GM12878 (cell line): Measurements from ENCODE around the gene GDNF. TPM values are rescaled to one million over a fixed set of nuclear protein-coding genes. Genes with fewer than 3 reads are reported as not detected.

ENCODE experiments used
- ATAC-seq: fragments of 200-7000 bp; cut with Tn5 transposase; 3 replicates; pipeline ENCODE4 v1.9.1; 2020; ENCODE audit warnings: mild to moderate bottlenecking, moderate library complexity
- BruUV-seq: library from RNA; stranded (reverse); fragments of 400-500 nt; replicated peaks from 2 replicates; lab custom pipeline; 2021; lab: Mats Ljungman, UMichigan
- CTCF ChIA-PET: fragments of 300-600 bp; sonication (Branson Sonifier 250); formaldehyde crosslinking; extraction: SDS; loops from one replicate; lab custom pipeline; 2021; ENCODE audit warnings: inconsistent platforms; lab: Yijun Ruan, JAX
- POLR2A ChIA-PET: fragments of 350-600 bp; formaldehyde crosslinking; extraction: SDS; loops from one replicate; lab custom pipeline; 2021; ENCODE audit warnings: inconsistent platforms; lab: Charles Lee
- RAD21 ChIA-PET: fragments of 300-600 bp; sonication (Branson Sonifier 250); formaldehyde crosslinking; loops from one replicate; lab custom pipeline; 2023; ENCODE audit warnings: antibody characterized with exemption; ENCODE audit not compliant: unreplicated experiment; lab: Charles Lee
- SMC1A ChIA-PET: fragments of 300-600 bp; sonication (Branson Sonifier 250); formaldehyde crosslinking; loops from one replicate; lab custom pipeline; 2023; ENCODE audit not compliant: unreplicated experiment, uncharacterized antibody; lab: Charles Lee
- DNase-seq: peaks from one replicate; pipeline ENCODE4 v3.0.0-alpha.2; 2011; ENCODE audit warnings: low read depth, low spot score
- FAIRE-seq: peaks from 3 replicates; lab custom pipeline; 2011; peaks lifted over from hg19 to GRCh38; lab: Jason Lieb, UNC
- H2AFZ ChIP-seq: 2 replicates; pipeline ENCODE4 v1.6.0; 2011; ENCODE audit warnings: low read depth, low read length, control low read depth; ENCODE audit not compliant: control insufficient read depth
- H3K27ac ChIP-seq: 2 replicates; pipeline ENCODE4 v1.5.1; 2011; ENCODE audit warnings: control low read depth; ENCODE audit not compliant: control insufficient read depth, insufficient read depth
- H3K27me3 ChIP-seq, 2 experiments: replicated peaks in 1 of 2; 2 replicates each; pipeline versions ENCODE4 v1.6.0 to v1.6.1; 2011; ENCODE audit warnings: low read length in 1 of 2; ENCODE audit not compliant: control insufficient read depth in 2 of 2, insufficient read depth in 2 of 2
- H3K36me3 ChIP-seq, 2 experiments: 2 replicates each; pipeline ENCODE4 v1.5.1; 2011; ENCODE audit warnings: low read length in 1 of 2; ENCODE audit not compliant: control insufficient read depth in 2 of 2, insufficient read depth in 2 of 2
- H3K4me1 ChIP-seq: 2 replicates; pipeline ENCODE4 v1.6.1; 2011; ENCODE audit warnings: mild to moderate bottlenecking, low read length, moderate library complexity, mixed read lengths; ENCODE audit not compliant: control insufficient read depth, insufficient read depth
- H3K4me2 ChIP-seq: 2 replicates; pipeline ENCODE4 v1.6.0; 2011; ENCODE audit warnings: control low read depth; ENCODE audit not compliant: control insufficient read depth, insufficient read depth
- H3K4me3 ChIP-seq: fragments of 200-600 bp; sonication (generic); 2 replicates; pipeline ENCODE4 v1.5.1; 2016
- H3K79me2 ChIP-seq: 2 replicates; pipeline ENCODE4 v1.6.0; 2011; ENCODE audit warnings: low read length; ENCODE audit not compliant: control insufficient read depth, insufficient read depth
- H3K9ac ChIP-seq: 2 replicates; pipeline ENCODE4 v1.8.0; 2011; ENCODE audit warnings: low read length, control low read depth, mixed read lengths; ENCODE audit not compliant: control insufficient read depth, insufficient read depth
- H3K9me3 ChIP-seq: replicated peaks from 3 replicates; pipeline ENCODE4 v1.5.1; 2011; ENCODE audit warnings: mild to moderate bottlenecking, low read length; ENCODE audit not compliant: control insufficient read depth, insufficient read depth
- H4K20me1 ChIP-seq: 2 replicates; pipeline ENCODE4 v1.6.0; 2011; ENCODE audit not compliant: control insufficient read depth, insufficient read depth
- ASH2L ChIP-seq: fragments of 300-600, 200-600 bp; sonication (generic); IDR thresholded peaks from 2 replicates; pipeline ENCODE4 v1.6.1; 2017; ENCODE audit warnings: low read depth, mild to moderate bottlenecking, borderline replicate concordance
- BHLHE40 ChIP-seq, 2 experiments: fragments of 450-650 bp in 1 of 2; IDR thresholded peaks; 2 replicates each; pipeline ENCODE4 v1.6.1; 2011 to 2017; ENCODE audit warnings: low read depth in 2 of 2, borderline replicate concordance in 1 of 2, improper control_type of control experiment in 1 of 2, low read length in 1 of 2, mild to moderate bottlenecking in 1 of 2
- CTCF ChIP-seq, 3 experiments: IDR thresholded peaks in 2 of 3; conservative IDR thresholded peaks in 1 of 3; 2 replicates each; pipeline ENCODE4 v1.5.1; 2011; ENCODE audit warnings: low read depth in 3 of 3, low read length in 3 of 3, mild to moderate bottlenecking in 3 of 3, control low read depth in 2 of 3, moderate library complexity in 2 of 3, inconsistent platforms in 1 of 3, mixed read lengths in 1 of 3; ENCODE audit not compliant: control insufficient read depth in 2 of 3, insufficient read depth in 1 of 3; ENCODE audit errors: extremely low read depth in 1 of 3
- IKZF1 ChIP-seq: fragments of 450-650 bp; conservative IDR thresholded peaks from 2 replicates; pipeline ENCODE4 v1.6.1; 2017; ENCODE audit warnings: antibody characterized with exemption, mild to moderate bottlenecking
- MEF2A ChIP-seq: IDR thresholded peaks from 2 replicates; pipeline ENCODE4 v1.6.1; 2011; ENCODE audit warnings: low read depth, mild to moderate bottlenecking, low read length, moderate library complexity; ENCODE audit not compliant: insufficient read depth
- NFYB ChIP-seq: IDR thresholded peaks from 2 replicates; pipeline ENCODE4 v1.6.1; 2011; ENCODE audit warnings: low read depth, mild to moderate bottlenecking, low read length, improper control_type of control experiment, moderate library complexity; ENCODE audit not compliant: insufficient read depth
- NR2C1 ChIP-seq: fragments of 450-650 bp; IDR thresholded peaks from 2 replicates; pipeline ENCODE4 v1.6.1; 2017; ENCODE audit warnings: antibody characterized with exemption, mild to moderate bottlenecking, moderate library complexity
- POU2F2 ChIP-seq: IDR thresholded peaks from 3 replicates; pipeline ENCODE4 v1.6.1; 2011; ENCODE audit warnings: low read depth, mild to moderate bottlenecking, low read length, borderline replicate concordance
- RFX5 ChIP-seq: IDR thresholded peaks from 2 replicates; pipeline ENCODE4 v1.6.1; 2011; ENCODE audit warnings: low read depth, low read length, improper control_type of control experiment
- YBX1 ChIP-seq: fragments of 450-650 bp; IDR thresholded peaks from 2 replicates; pipeline ENCODE4 v1.6.1; 2016; ENCODE audit warnings: antibody characterized with exemption
- YY1 ChIP-seq: IDR thresholded peaks from 2 replicates; pipeline ENCODE4 v1.6.1; 2011; ENCODE audit warnings: low read depth, mild to moderate bottlenecking, low read length
- ZBTB33 ChIP-seq: fragments of 450-650 bp; IDR thresholded peaks from 2 replicates; pipeline ENCODE4 v1.6.1; 2017; ENCODE audit warnings: mild to moderate bottlenecking
- ZNF274 ChIP-seq: IDR thresholded peaks from one replicate; pipeline ENCODE4 v1.8.0; 2011; ENCODE audit not compliant: insufficient read length, insufficient read depth
- WGBS: methylation state at CpG from one replicate; pipeline ENCODE4 v1.1.6; 2016; ENCODE audit warnings: low lambda C conversion rate; ENCODE audit not compliant: insufficient replicate concordance, insufficient coverage; ENCODE audit errors: missing lambda C conversion rate; 5-methylcytosine and 5-hydroxymethylcytosine counted together
- in situ Hi-C: fragments of 300-500 bp; cut with MboI; formaldehyde crosslinking; loops from 9 replicates; pipeline ENCODE4 v1.14.3; 2018; ENCODE audit warnings: mixed read lengths
- intact Hi-C: fragments of 100-400 bp; cut with micrococcal nuclease; formaldehyde crosslinking; loops from one replicate; pipeline ENCODE4 v1.14.2; 2022; ENCODE audit not compliant: unreplicated experiment
- polyA plus RNA-seq, 11 experiments: library from polyadenylated mRNA; depleted of rRNA in 4 of 11; unstranded in 6 of 11; stranded (reverse) in 5 of 11; fragments of >200 nt; fragmentation: Nextera tagmentation in 4 of 11; fragmentation: Illumina TruSeq in 1 of 11; extraction: Ambion mirVana in 4 of 11; extraction: Trizol in 1 of 11; gene quantifications; 1 replicate in 1 of 11; 2 replicates in 10 of 11; pipeline versions ENCODE4 v1.2.1 to v1.2.3, GENCODE V29; 2011 to 2016; ENCODE audit warnings: inconsistent platforms in 2 of 11, missing spikeins in 2 of 11, low read depth in 1 of 11
- total RNA-seq, 4 experiments: library from RNA; depleted of rRNA in 3 of 4; stranded (reverse); fragments of >200 nt in 3 of 4; fragmentation: Illumina TruSeq in 1 of 4; extraction: Trizol in 1 of 4; gene quantifications; 2 replicates each; pipeline versions ENCODE4 v1.2.1 to v1.2.3, GENCODE V29; 2013 to 2021
- TF ChIP-seq, protein P1 (sequence below): IDR thresholded peaks from 2 replicates; pipeline ENCODE4 v1.6.1; 2012; ENCODE audit warnings: low read depth, low read length, improper control_type of control experiment

Gene GDNF
- total and polyA plus RNA-seq, 10 of the 15 experiments (the other 5 are each of a cell fraction or from before 2014, with no cell fraction given), result not detected

GRCh38 chr5:37803487-37803886 is 36.4 kb downstream of the GDNF start:
- DNase-seq (no peak), FAIRE-seq (no peak), ATAC-seq (no peak)
- Histone ChIP-seq H3K79me2 (no peaks in the 10 kb centered on the region), H2AFZ (no peak overlapping the region), H3K27me3 (no peaks in the 10 kb centered on the region), H3K9me3 (no peaks in the 10 kb centered on the region; the same call in 2 of the 3 replicates), H3K36me3 (no peaks in the 10 kb centered on the region), H3K4me1 (no peaks in the 10 kb centered on the region), H4K20me1 (no peaks in the 10 kb centered on the region), H3K4me3 (no peak overlapping the region), H3K27ac (no peak overlapping the region), H3K9ac (no peak overlapping the region), H3K4me2 (no peak overlapping the region)
- TF ChIP-seq YY1 (no peak), MEF2A (no peak), POU2F2 (no peak), BHLHE40 (IDR thresholded peaks at IDR 0.05; ENCODE audit: borderline replicate concordance in 1 of 2, low read depth in 2 of 2, low read length in 1 of 2) (no peak), YBX1 (no peak), RFX5 (no peak)
- POLR2A ChIA-PET, result no interaction called here
- intact Hi-C loops (no loop called here), in situ Hi-C loops (no loop called here)
- CTCF ChIA-PET, result no interaction called here
- RAD21 ChIA-PET, result no interaction called here
- SMC1A ChIA-PET, result no interaction called here
- BruUV-seq, result no TSS peak
- 6% methylated on average over 1 of the region's 1 CpG for WGBS

DNA sequence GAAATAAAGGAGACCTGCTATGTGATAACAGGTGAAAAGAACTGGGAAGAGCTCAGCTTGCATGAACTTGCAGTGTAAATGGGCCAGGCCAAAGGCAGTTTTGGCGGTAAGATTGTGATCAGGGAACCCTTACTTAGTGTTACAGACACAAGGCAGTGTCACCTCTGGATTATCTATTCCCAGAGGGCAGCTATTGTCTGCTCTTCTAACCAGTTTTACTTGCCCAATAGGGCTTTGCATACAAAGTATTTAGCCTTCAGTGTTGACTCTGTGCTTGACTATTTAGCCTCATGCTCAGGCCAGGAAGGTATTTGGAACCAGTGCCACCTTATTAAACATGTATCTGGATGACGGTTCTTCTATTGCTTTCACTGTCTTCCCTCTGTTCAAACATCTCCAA is 38.3 kb downstream of the GDNF start:
- H3K4me3 ChIP-seq, result no peak overlapping the region
- H3K79me2 ChIP-seq, result no peaks in the 10 kb centered on the region
- H4K20me1 ChIP-seq, result no peaks in the 10 kb centered on the region
- in situ Hi-C loops (no loop called here), intact Hi-C loops (no loop called here)
- no peak for FAIRE-seq
- WGBS, result 57% methylated on average over 2 of the region's 2 CpGs
- ChIA-PET CTCF (no interaction called here), RAD21 (no interaction called here), POLR2A (no interaction called here), SMC1A (interaction anchor here (1.3 kb wide), 1 partner anchor 20 kb away, joined by 4 read pairs; no protein-coding TSS in a partner anchor)
- no peak for DNase-seq
- no peaks in the 10 kb centered on the region for H3K27me3 ChIP-seq
- no peak for ATAC-seq
- no peak overlapping the region for H3K4me2 ChIP-seq
- no TSS peak for BruUV-seq
- H3K9me3 ChIP-seq, result no peaks in the 10 kb centered on the region; the same call in 2 of the 3 replicates
- no peaks in the 10 kb centered on the region for H3K4me1 ChIP-seq
- H2AFZ ChIP-seq, result no peak overlapping the region
- no peaks in the 10 kb centered on the region for H3K36me3 ChIP-seq
- H3K9ac ChIP-seq, result no peak overlapping the region
- H3K27ac ChIP-seq, result no peak overlapping the region
- TF ChIP-seq NFYB (no peak), ASH2L (no peak), IKZF1 (no peak), CTCF (IDR thresholded peaks at IDR 0.05 in 2 of 3, conservative IDR thresholded peaks at IDR 0.05 in 1 of 3; ENCODE audit: control insufficient read depth in 2 of 3, extremely low read depth in 1 of 3, insufficient read depth in 1 of 3, low read depth in 3 of 3, low read length in 3 of 3) (no peak), ZNF274 (no peak), YBX1 (no peak), NR2C1 (no peak), ZBTB33 (no peak)
- TF ChIP-seq, protein P1, sequence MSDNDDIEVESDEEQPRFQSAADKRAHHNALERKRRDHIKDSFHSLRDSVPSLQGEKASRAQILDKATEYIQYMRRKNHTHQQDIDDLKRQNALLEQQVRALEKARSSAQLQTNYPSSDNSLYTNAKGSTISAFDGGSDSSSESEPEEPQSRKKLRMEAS, result no peak
